NCI-H345 treated with DMSO at 0.1 percent for 48 hours (cell line): ENCODE measurements around the gene CCL28.
A peak's percentile ranks its signal among the peaks of the same experiment; 100 is the strongest.
"Not testable (repeated sequence)": the region's sequence is repeated elsewhere in the genome, so short reads cannot be mapped to it uniquely, and the experiment has no call there.

Source experiments
- DNase-seq: peaks from one replicate; lab custom pipeline; 2025; ENCODE audit not compliant: unreplicated experiment; lab: John Stamatoyannopoulos, UW

CCL28 gene

DNA sequence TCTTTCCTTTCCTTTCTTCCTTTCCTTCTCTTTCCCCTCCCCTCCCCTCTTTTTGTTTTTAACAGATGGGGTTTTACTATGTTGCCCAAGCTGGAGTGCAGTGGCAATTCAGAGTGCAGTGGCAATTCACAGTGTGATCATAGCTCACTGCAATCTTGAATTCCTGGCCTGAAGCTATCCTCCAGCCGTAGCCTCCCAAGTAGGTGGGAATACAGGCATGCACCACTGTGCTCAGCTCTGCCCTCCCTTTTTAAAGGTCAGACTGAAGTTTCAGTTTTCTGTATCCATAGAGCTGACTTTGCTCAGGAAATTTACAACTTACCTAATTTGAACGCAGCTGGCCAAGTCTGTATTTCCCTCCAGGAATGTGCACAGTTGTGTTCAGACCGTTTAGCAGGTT, 696 bp downstream of the CCL28 start:
- DNase-seq: no peak

DNA sequence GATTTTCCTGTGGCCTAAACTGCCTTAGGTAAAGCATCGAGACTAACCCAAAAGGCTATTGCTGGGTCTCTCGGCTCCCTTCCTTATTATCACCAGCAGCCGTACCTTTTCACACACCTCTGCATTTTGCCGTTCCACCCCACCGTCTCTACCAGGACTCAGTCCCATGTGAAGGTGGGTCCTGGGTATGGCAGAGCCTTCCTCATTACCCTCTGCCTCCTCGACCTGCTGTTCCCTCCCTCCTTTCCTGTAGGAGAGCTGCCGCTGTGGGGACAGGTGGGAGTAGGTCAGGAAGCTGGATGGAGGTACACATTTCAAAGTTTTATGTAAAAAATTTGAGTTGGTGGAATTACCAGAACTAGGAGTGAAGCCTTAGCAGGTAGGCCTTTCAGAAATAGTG, 1.8 kb downstream of the CCL28 start:
- DNase-seq: no peak

DNA sequence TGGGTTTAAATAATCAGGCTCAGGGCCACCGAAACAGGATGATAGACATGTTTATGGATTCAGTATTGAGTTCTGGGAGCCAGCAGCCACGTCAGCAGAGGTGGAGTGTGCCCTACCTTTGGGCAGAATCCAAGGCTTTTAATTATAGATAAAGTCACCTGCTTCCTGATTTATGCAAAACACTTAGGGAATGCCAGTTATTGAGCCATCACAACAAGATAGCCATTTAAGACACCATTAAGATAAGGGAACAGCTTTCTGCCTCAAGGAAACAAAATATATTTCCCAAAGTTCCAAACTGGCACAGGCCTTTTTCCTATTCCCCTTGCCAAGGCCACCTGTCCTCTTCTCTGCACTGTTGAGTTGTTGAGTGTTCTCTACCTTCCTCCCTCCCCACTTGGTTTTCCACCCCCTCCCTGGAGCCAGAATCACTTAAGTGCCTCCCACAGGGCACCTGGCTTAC, 2.4 kb downstream of the CCL28 start:
- peak; percentile 67 for DNase-seq

DNA sequence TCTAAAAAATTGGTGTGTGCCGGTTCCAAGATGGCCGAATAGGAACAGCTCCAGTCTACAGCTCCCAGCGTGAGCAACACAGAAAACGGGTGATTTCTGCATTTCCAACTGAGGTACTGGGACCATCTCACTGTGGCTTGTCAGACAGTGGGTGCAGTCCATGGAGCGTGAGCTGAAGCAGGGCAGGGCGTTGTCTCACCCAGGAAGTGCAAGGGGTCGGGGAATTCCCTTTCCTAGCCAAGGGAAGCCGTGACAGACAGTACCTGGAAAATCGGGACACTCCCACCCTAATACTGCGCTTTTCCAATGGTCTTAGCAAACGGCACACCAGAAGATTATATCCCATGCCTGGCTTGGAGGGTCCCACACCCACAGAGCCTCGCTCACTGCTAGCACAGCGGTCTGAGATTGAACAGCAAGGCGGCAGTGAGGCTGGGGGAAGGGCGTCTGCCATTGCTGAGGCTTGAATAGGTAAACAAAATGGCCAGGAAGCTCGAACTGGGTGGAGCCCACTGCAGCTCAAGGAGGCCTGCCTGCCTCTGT, 9.6 kb downstream of the CCL28 start:
- not testable (repeated sequence) for DNase-seq

DNA sequence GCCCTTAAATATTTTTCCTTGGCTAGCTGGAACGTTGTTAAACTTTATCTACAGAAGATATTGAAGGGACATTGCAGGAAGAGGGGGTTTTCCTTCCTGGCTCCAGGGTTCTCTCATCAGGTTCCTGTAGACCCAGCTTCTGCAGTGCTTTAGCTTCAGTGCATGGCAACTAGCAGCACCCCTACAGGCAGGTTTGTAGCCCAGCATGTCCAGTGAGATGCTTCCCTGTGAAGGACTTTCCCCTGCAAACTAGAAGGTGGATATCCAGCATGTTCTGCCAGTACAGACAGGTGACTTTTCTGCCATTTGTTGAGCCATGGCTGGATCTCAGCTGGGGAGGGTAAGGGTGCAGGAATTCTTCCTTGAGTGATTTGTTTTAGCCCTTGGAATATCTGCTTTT, 10.4 kb downstream of the CCL28 start:
- DNase-seq: no peak

DNA sequence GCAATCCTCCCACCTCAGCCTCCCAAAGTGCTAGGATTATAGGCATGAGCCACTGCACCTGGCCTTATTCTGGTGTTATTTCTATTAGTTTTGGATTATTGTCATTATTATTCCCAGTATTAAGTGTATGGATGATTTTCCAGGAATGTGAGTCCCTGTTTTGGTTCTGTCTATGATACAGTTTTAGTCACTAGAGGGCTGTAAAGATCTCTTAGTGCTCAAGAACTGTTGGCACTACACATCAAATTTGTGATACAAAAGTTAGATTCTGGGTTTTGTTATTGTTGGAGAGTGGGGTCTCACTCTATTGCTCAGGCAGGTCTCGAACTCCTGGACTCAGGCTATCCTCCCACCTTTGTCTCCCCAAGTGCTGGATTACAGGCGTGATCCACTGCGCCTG, 12.1 kb downstream of the CCL28 start:
- DNase-seq: no peak

DNA sequence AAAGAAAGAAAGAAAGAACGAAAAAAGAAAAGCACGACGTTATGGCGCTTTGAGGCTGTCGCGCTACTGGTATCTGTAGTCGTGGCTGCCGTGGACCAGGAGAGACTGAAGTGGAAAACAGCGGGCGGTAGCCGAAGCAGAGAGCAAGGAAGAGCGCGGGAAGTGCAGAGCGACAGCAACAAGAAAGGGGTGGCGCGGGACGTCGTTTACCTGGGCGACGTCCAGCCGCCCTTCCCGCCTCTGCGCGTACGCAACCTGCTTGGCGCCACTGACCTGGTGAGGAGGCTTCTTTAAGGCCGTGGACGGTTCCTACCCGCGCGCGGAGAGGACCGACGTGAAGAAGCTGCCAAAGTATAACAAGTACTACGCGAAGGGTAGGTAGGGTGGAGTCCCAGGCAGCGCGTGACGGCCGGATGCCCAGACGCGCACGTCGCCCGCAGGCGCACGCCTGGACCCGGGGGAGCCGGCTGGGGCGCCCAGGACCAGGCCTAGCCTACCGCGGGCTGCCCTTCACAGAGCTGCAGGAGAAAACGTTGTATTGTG, 15.4 kb downstream of the CCL28 start:
- no peak for DNase-seq

DNA sequence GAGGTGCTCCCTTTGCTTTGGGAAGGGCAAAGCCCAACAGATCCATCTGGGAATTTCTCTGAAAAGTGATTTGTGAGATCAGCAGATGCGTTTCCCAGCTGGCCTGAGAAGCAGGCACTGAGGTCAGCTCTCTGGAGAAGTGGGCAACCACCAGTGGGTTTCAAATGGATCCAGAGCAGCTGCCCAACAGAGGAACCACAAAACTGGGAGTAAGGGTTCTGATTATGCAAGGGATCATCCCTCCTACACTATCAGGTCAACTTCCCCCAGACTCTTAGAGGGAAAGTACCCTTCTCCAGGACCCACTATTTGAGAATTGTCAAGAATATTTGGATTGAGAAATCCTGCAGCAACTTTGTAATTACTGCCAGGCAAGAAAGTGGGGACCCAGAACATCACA, 21.7 kb downstream of the CCL28 start:
- DNase-seq: no peak

DNA sequence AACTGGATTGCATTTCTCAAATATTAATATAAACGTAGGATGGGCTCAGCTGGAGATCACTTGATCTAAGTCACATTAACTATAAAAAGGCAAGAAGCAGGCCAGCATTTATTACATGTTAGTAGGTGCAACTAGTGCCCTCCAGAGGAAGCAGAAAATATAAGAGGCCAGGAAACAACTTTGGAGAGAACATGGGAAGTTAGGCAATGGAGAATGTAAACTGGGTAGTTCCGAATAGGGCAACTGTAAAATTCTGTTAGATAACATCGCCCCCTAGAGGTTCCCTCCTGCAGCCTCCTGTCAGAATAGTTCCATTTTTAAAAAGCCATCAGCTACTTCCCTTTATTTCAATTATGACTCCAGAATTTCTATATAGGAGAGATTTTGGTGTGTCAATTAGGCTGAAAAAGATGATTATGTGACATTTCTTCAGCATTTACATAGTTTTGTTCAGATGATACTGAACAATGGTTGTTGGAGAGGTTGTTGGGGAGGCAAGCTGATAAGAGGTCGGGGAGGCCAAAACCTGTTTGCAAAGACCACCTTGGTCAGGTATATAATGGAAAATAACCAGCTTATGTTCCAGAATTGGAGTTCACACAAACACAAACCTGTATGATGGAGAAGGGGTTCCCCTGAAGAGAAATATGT, 22.4 kb downstream of the CCL28 start:
- peak; percentile 78 for DNase-seq

DNA sequence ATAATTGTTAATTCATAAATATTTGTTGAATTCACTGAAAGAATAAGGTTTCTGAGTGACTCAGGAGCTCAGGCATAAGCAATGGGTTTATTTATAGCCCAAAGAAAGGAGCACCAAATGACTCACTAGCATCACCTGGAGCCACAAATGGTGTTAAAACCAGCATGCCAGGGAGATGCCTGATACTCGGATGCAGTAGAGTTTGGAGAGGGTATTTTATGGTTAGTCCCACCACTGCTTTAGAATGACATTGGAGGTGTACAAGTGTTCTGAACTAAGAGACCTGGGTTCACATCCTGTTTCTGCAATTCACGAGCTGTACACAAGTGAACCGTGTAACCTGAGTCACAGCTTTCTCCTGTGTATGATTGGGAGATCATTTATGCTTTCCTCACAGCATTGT, 25.2 kb downstream of the CCL28 start:
- no peak for DNase-seq

DNA sequence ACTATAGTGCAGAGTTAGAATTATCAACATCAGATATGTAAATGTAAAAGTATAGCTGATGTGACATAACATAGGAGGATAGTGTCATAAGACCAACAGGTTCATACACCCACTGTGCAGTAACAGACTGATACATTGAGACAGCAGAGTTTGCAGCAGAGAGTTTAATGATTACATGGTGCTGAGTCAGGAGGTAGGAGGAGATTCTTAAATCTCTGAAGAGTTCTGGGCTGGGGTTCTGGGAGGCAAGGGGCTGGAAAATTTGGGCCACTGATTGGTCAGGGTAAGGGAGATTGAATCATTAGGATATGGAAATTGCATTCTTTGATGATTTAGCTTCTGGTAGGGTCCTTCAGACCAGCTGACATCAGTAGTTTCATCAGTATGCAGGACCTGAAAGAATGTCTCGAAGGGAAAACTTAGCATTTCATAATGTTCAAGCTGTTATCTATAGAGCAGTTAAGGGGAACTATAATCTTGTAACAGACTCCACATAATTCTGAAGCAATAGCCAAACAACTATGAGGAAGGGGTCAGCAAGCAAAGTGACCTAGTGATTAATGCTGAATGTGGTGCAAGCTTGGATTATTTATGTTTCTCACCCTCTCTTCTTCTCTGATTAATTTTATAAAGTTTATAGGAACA, 35.6 kb downstream of the CCL28 start:
- DNase-seq: no peak

DNA sequence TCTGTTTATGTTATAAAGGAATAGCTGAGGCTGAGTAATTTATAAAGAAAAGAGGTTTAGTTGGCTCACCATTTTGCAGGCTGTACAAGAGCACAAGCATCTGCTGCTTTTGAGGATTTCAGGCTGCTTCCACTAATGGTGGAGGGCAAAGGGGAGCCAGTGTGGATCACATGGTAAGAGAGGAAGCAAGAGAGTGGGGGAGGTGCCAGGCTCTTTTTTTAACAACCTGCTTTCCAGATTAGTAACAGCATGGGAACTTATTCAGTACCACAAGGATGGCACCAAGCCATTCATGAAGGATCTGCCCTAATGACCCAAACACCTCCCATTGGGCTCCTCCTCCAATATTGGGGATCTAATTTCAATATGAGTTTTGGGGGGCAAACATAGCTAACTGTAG, 40.4 kb downstream of the CCL28 start:
- DNase-seq: no peak

DNA sequence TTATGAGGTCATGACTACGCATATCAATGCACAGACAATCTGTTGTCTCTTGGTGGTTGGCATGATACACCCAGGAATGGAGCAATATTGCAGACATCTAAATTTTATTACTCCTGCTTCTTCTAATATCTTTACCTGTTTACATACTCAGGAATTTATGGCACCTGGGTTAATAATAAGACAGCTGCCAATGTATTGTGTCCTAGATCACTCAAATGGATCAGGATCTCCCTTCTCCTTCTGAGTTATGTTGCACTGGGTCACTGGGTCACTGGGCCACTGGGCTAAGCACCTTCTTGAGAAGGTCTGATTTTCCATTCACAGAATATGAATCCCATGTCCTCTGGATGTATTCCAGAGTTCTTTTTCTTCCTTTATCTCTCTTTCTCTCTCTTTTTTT, 41.8 kb downstream of the CCL28 start:
- DNase-seq: no peak

DNA sequence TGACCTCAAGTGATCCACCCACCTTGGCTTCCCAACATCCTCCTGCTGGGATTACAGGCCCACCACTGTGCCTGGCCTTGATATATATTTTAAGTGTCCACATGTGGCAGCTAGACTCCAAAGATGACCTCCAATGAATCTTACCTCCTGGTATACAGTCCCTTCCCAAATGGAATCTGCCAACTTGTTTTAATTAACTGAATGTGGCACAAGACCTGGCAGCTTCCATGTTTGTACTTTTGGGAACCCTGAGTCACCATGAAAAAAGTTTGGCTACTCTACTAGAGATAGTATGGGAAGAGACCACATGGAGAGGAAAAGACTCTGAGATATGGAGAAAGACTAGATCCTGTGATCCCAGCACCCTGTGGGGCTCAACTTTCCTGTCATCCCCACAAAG, 42.5 kb downstream of the CCL28 start:
- no peak for DNase-seq

DNA sequence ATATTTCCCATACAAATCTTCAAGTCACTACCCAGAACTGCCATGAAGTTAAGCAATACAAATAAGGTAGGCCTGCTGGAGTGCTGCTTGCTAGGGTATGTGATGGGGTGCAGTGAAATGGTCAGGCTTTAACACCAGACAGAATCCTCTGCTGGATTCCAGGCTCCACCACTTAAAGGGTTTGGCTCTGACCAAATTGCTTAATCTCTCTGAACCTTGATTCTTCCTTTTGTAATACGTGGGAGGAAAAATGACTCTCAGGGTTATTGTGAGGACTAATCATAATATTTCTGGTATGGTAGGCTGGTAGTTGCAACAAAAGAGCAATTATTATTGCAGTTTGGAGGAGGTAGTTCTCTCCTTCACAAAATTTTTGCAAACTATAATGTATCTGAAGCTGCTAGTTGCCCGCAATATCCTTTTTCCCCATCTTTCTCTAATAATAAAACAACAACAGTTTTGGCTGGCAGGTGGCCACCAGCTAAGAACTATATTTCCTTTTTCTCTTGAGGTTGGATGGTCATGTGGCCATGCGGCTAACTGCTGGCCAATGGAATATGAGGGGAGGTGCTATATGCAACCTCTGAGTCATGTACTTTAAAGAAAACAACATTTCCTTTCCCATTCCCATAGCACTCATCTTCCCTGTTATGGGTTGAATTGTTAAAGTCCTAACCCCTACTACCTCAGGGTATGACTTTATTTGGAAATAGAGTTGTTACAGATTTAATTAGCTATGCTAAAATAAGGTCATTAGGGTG, 44.1 kb downstream of the CCL28 start:
- DNase-seq: no peak

DNA sequence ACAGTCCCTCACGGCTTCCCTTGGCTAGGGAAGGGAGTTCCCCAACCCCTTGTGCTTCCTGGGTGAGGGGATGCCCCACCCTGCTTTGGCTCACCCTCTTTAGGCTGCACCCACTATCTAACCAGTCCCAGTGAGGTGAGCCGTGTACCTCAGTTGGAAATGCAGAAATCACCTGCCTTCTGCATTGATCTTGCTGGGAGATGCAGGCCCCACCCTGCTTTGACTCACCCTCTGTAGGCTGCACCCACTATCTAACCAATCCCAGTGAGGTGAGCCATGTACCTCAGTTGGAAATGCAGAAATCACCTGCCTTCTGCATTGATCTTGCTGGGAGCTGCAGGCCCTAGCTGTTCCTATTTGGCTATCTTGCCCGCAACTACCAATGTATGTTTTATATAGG, 44.7 kb downstream of the CCL28 start:
- DNase-seq: no peak

DNA sequence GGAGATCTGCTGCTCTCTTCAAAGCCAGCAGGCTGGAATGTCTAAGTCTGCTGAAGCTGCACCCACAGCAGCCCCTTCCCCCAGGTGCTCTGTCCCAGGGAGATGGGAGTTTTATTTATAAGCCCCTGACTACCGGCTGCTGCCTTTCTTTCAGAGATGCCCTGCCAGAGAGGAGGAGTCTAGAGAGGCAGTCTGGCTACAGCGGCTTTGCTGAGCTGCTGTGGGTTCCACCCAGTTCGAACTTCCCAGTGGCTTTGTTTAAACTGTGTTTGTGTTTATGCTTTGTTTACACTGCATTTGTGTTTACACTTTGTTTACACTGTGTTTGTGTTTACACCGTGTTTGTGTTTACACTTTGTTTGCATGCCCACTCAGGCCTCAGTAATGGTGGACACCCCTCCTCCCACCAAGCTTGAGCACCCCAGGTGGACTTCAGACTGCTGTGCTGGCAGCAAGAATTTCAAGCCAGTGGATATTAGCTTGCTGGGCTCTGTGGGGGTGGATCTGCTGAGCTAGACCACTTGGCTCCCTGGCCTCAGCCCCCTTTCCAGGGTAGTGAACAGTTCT, 45.4 kb downstream of the CCL28 start:
- not testable (repeated sequence) for DNase-seq

DNA sequence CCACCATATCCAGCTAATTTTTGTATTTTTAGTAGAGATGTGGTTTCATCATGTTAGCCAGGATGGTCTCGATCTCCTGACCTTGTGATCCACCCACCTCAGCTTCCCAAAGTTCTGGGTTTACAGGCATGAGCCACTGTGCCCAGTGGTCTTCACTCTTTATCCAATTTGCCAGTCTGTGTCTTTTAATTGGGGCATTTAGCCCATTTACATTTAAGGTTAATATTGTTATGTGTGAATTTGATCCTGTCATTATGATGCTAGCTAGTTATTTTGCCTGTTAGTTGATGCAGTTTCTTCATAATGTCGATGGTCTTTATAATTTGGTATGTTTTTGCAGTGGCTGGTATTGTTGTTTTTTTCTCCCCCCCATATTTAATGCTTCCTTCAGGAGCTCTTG, 47.0 kb downstream of the CCL28 start:
- not testable (repeated sequence) for DNase-seq

DNA sequence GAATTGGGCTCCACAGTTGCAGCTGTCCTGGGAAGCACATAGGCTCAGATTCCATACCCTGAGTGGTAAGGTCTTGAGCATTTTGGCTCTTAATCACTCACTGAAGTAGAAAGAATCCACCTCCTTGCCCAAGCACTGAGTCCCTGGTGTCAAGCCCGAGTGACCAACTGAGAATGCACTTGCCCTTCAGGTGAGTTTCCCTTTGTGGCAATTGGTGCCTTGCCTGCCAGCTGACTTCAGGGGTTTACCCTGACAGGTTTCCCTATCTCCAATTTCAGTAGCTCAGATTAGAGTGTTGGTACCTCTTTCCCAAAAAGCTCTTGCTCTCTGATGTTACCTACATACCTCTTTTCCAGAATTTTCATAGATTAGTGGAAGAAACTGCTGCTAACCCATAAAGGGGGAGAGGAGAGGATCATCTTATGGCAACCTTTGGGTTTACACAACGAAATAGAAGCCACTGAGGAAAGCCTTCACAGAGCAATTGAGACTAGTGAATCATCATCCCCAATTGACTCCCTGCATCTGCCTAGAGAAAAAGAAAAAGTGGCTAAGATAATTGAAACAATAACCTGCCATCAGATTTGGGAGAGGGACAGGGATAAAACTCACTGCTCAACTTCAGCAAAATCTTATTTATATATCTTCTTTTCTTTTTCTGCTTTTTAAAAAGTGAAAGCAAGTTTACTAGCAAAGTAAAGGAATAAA, 48.6 kb downstream of the CCL28 start:
- no peak for DNase-seq

DNA sequence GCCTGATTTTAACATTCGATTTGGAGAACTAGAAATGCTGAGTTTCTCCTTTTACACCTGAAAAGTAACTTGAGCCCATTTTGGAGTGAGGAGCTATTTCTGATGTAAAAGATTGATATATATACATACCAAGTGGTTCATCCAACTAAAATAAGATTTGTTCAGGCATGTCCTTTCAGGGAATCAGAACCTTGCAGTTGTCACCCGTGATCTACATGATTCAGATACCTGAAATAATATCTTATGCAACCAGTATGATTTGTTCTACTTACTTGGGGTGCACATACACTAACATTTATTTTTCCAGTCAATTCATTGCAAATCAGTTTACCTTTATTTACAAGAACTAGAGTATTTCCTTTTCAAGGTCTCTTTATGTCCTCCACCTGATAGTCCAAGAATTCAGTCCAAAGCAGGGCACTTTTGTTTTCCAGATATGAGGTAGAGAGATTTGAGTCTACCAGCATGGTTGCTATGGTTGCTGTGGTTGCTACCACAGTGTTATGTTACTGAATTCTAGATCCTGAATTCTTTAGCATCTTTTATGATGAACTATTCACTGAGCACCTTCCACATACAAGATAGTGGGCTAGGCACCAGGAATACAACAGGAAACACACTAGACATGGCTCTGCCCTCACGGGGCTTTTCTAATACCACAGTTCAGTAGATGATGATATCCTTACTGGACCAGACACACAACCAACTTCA, 49.3 kb downstream of the CCL28 start:
- DNase-seq: no peak
